Osteocyte (in vitro differentiated cells): ENCODE results near the gene EYA2. TPM values are rescaled to one million over a fixed set of nuclear protein-coding genes. Genes with fewer than 3 reads are reported as not detected.

Source experiments
- DNase-seq: peaks from one replicate; pipeline ENCODE4 v3.0.0; 2021; ENCODE audit warnings: mixed read lengths; ENCODE audit not compliant: unreplicated experiment; ENCODE audit errors: extremely low spot score
- H3K27ac Mint-ChIP-seq: one replicate; pipeline ENCODE4 v1.8.0; 2021; ENCODE audit warnings: mild to moderate bottlenecking, mixed read lengths; ENCODE audit not compliant: unreplicated experiment
- H3K27me3 Mint-ChIP-seq: one replicate; pipeline ENCODE4 v1.8.0; 2021; ENCODE audit warnings: mixed read lengths; ENCODE audit not compliant: unreplicated experiment
- H3K36me3 Mint-ChIP-seq: one replicate; pipeline ENCODE4 v1.8.0; 2021; ENCODE audit warnings: mixed read lengths; ENCODE audit not compliant: unreplicated experiment
- H3K4me1 Mint-ChIP-seq: one replicate; pipeline ENCODE4 v1.8.0; 2021; ENCODE audit warnings: mixed read lengths; ENCODE audit not compliant: unreplicated experiment
- H3K4me3 Mint-ChIP-seq: one replicate; pipeline ENCODE4 v1.8.0; 2021; ENCODE audit warnings: mild to moderate bottlenecking, moderate library complexity, mixed read lengths; ENCODE audit not compliant: unreplicated experiment
- H3K9me3 Mint-ChIP-seq: one replicate; pipeline ENCODE4 v1.8.0; 2021; ENCODE audit warnings: mixed read lengths; ENCODE audit not compliant: unreplicated experiment
- CTCF ChIP-seq: fragments of 200-600 bp; sonication (generic); IDR thresholded peaks from 2 replicates; pipeline ENCODE4 v1.5.0; 2021; ENCODE audit warnings: antibody characterized with exemption, mild to moderate bottlenecking, moderate library complexity
- total RNA-seq: library from RNA; stranded (reverse); gene quantifications from 2 replicates; pipeline ENCODE4 v1.2.1, GENCODE V29; 2021

EYA2 gene
- total RNA-seq, 1 donor from 2014 or later: not detected

DNA sequence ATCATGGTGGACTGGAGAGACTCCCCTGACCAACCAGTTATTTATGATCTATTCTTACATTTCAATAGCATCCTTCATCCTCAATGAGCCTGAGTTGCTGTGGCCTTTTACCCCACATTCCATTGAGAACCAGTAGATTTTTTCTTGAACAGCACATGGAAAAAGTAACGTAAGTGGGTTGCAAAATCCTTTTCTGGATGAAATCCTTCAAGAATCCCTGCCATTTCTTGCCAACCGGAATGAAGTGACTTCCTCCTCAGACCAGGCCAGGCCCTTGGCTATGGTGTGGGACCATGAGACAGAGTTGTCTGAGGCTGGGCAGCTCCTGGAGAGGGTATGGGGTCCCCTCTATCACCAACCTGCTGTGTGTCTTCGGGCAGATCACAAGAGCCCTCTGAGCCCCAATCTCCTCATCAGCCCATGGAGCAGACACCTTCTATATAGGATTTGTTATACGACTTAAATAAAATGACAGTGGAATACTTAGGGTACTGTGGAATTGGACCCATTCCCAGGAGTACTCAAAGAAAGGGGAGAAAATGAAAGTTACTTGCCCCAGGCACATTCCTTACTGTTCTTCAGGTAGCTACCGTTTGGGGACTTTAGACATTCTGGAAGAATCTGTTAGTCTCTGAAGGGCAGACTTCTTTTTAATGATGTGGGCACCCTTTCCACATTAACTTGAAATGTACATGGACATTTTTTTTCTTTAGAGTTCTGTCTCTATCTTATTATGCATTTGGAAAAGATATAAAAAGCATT is 10.9 kb downstream of the EYA2 start:
- Mint-ChIP-seq H3K9me3 (no peaks in the 10 kb centered on the region), H3K4me1 (no peaks in the 10 kb centered on the region), H3K27me3 (peaks cover 67% of the 10 kb centered on the region), H3K27ac (no peak overlapping the region), H3K4me3 (no peak overlapping the region), H3K36me3 (no peaks in the 10 kb centered on the region)
- TF ChIP-seq CTCF: no peak
- DNase-seq: no peak

- Mint-ChIP-seq H3K9me3 (no peaks in the 10 kb centered on the region), H3K36me3 (no peaks in the 10 kb centered on the region), H3K27me3 (peaks cover 28% of the 10 kb centered on the region), H3K4me1 (peaks cover 2% of the 10 kb centered on the region), H3K27ac (no peak overlapping the region), H3K4me3 (no peak overlapping the region)
- no peak for DNase-seq
- no peak for TF ChIP-seq CTCF
These were observed 18.8 kb downstream of the EYA2 start for GRCh38 chr20:46913329-46914044.

- Mint-ChIP-seq H3K9me3 (peaks cover 6% of the 10 kb centered on the region), H3K27me3 (peaks cover 21% of the 10 kb centered on the region), H3K36me3 (no peaks in the 10 kb centered on the region), H3K4me1 (peaks cover 2% of the 10 kb centered on the region), H3K27ac (no peak overlapping the region), H3K4me3 (no peak overlapping the region)
- TF ChIP-seq CTCF: no peak
- DNase-seq: no peak
These were observed 20.2 kb downstream of the EYA2 start for GRCh38 chr20:46914789-46915379.

DNA sequence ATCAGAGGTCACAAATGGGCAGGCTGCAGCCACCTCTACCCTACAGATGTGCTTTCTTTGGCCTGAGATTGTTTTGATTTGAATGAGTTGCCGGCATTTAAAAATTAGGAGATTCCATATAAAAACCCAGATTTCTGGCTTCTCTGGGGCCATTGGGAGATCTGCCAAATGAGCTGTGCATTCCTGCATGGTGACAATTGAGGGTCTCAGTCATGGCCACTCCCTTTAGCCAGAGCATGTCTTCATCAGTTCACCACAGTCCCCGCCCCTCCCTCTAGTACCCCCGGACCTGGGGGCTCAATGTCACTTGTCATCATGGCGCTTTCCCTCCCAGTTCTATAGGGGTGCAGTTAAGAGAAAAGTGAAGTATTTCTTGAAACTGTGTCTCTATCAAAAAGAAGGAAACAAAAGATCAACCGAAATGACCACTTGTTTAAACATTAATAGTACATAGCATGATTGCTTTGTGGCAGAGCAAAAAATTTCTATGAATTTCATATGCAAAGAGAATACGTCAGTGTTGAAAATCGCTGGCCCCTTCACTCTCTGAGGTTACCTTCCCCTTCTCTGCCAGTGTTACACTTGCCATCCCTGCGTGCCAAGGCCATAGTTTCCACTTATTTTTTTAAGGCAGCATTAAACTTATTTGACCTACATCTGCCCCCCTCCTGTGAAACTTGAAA is 21.1 kb downstream of the EYA2 start:
- no peak for DNase-seq
- Mint-ChIP-seq H3K4me1 (peaks cover 2% of the 10 kb centered on the region), H3K9me3 (peaks cover 6% of the 10 kb centered on the region), H3K27me3 (peaks cover 19% of the 10 kb centered on the region), H3K4me3 (no peak overlapping the region), H3K27ac (no peak overlapping the region), H3K36me3 (no peaks in the 10 kb centered on the region)
- no peak for TF ChIP-seq CTCF
